ENCODE measurements around the gene MIER2.

GRCh38 chr19:344625-345319 lies at the start of gene MIER2:
- TF ChIP-seq POLR2AphosphoS5 (IDR thresholded peaks at IDR 0.05) = peak in 2 of 4 donors; percentile 17 to 29
- TF ChIP-seq, protein P1, sequence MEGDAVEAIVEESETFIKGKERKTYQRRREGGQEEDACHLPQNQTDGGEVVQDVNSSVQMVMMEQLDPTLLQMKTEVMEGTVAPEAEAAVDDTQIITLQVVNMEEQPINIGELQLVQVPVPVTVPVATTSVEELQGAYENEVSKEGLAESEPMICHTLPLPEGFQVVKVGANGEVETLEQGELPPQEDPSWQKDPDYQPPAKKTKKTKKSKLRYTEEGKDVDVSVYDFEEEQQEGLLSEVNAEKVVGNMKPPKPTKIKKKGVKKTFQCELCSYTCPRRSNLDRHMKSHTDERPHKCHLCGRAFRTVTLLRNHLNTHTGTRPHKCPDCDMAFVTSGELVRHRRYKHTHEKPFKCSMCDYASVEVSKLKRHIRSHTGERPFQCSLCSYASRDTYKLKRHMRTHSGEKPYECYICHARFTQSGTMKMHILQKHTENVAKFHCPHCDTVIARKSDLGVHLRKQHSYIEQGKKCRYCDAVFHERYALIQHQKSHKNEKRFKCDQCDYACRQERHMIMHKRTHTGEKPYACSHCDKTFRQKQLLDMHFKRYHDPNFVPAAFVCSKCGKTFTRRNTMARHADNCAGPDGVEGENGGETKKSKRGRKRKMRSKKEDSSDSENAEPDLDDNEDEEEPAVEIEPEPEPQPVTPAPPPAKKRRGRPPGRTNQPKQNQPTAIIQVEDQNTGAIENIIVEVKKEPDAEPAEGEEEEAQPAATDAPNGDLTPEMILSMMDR (IDR thresholded peaks at IDR 0.05) = no peak

Data from sigmoid colon (tissue), 4 donors.